Parathyroid adenoma (tissue), 2 donors: ENCODE results near the gene ST3GAL4.

ENCODE experiments used
- H2AFZ ChIP-seq: fragments of 300-600 bp; sonication (generic); one replicate; pipeline ENCODE4 v1.7.0; 2017; ENCODE audit warnings: antibody characterized with exemption, mild to moderate bottlenecking
- H3K27ac ChIP-seq: fragments of 300-600 bp; sonication (generic); one replicate; pipeline ENCODE4 v1.7.0; 2017
- H3K27me3 ChIP-seq: fragments of 300-600 bp; sonication (generic); one replicate; pipeline ENCODE4 v1.7.0; 2017; ENCODE audit warnings: low read length; ENCODE audit not compliant: control insufficient read depth, insufficient read depth
- H3K36me3 ChIP-seq: fragments of 300-600 bp; sonication (generic); one replicate; pipeline ENCODE4 v1.7.0; 2017; ENCODE audit warnings: low read length; ENCODE audit not compliant: control insufficient read depth, insufficient read depth
- H3K4me1 ChIP-seq: fragments of 300-600 bp; sonication (generic); one replicate; pipeline ENCODE4 v1.7.0; 2017; ENCODE audit warnings: control low read depth
- H3K4me2 ChIP-seq: fragments of 300-600 bp; sonication (generic); one replicate; pipeline ENCODE4 v1.7.0; 2017; ENCODE audit warnings: low read length
- H3K4me3 ChIP-seq: fragments of 300-600 bp; sonication (generic); one replicate; pipeline ENCODE4 v1.7.0; 2017; ENCODE audit warnings: low read depth, low read length
- H3K79me2 ChIP-seq: fragments of 300-600 bp; sonication (generic); one replicate; pipeline ENCODE4 v1.7.0; 2017; ENCODE audit warnings: control low read depth
- H3K9ac ChIP-seq: fragments of 300-600 bp; sonication (generic); one replicate; pipeline ENCODE4 v1.7.0; 2017; ENCODE audit warnings: mild to moderate bottlenecking
- H3K9me3 ChIP-seq: fragments of 300-600 bp; sonication (generic); one replicate; pipeline ENCODE4 v1.7.0; 2017; ENCODE audit warnings: low read length; ENCODE audit not compliant: control insufficient read depth
- CTCF ChIP-seq: fragments of 300-600 bp; sonication (generic); IDR thresholded peaks from one replicate; pipeline ENCODE4 v1.7.0; 2017; ENCODE audit warnings: antibody characterized with exemption, mild to moderate bottlenecking
- donor health status: primary hyperparathyroidism.

The ST3GAL4 gene

GRCh38 chr11:126415128-126415527 is 59.6 kb downstream of the ST3GAL4 start:
- no peaks in the 10 kb centered on the region for H3K36me3 ChIP-seq
- TF ChIP-seq CTCF = no peak
- H3K4me1 ChIP-seq = no peaks in the 10 kb centered on the region
- no peak overlapping the region for H3K4me3 ChIP-seq
- no peak overlapping the region for H3K9ac ChIP-seq
- no peaks in the 10 kb centered on the region for H3K9me3 ChIP-seq
- H3K4me2 ChIP-seq = no peak overlapping the region
- H3K79me2 ChIP-seq = no peaks in the 10 kb centered on the region
- no peaks in the 10 kb centered on the region for H3K27me3 ChIP-seq
- no peak overlapping the region for H2AFZ ChIP-seq
- H3K27ac ChIP-seq = no peak overlapping the region

- Histone ChIP-seq H3K9ac (no peak overlapping the region), H3K79me2 (no peaks in the 10 kb centered on the region), H3K36me3 (no peaks in the 10 kb centered on the region), H3K27ac (peak overlapping the region; percentile 44), H3K4me3 (no peak overlapping the region), H3K4me1 (no peaks in the 10 kb centered on the region), H3K9me3 (no peaks in the 10 kb centered on the region), H3K27me3 (no peaks in the 10 kb centered on the region), H2AFZ (peak overlapping the region; percentile 83), H3K4me2 (peak overlapping the region; percentile 59)
- no peak for TF ChIP-seq CTCF
Measured at GRCh38 chr11:126415669-126416420, 60.4 kb downstream of the ST3GAL4 start.

- TF ChIP-seq CTCF = no peak
- peak overlapping the region; percentile 35 for H3K4me3 ChIP-seq
Measured at GRCh38 chr11:126416542-126417090, 61.1 kb downstream of the ST3GAL4 start.

GRCh38 chr11:126417091-126417862 is 61.8 kb downstream of the ST3GAL4 start:
- H3K9ac ChIP-seq = no peak overlapping the region

More at GRCh38 chr11:126416542-126417090, 61.1 kb downstream of the ST3GAL4 start:
- H3K4me1 ChIP-seq = no peaks in the 10 kb centered on the region
- H3K27ac ChIP-seq = peak overlapping the region; percentile 44
- H3K27me3 ChIP-seq = no peaks in the 10 kb centered on the region
- no peak overlapping the region for H3K9ac ChIP-seq
- H3K4me2 ChIP-seq = peak overlapping the region; percentile 59
- H3K79me2 ChIP-seq = no peaks in the 10 kb centered on the region
- H3K36me3 ChIP-seq = no peaks in the 10 kb centered on the region
- no peaks in the 10 kb centered on the region for H3K9me3 ChIP-seq
- H2AFZ ChIP-seq = peak overlapping the region; percentile 83

More at GRCh38 chr11:126417091-126417862, 61.8 kb downstream of the ST3GAL4 start:
- H3K4me3 ChIP-seq = no peak overlapping the region
- no peak overlapping the region for H3K4me2 ChIP-seq
- H3K9me3 ChIP-seq = no peaks in the 10 kb centered on the region
- no peaks in the 10 kb centered on the region for H3K27me3 ChIP-seq
- TF ChIP-seq CTCF = no peak
- no peaks in the 10 kb centered on the region for H3K79me2 ChIP-seq
- no peaks in the 10 kb centered on the region for H3K4me1 ChIP-seq
- H2AFZ ChIP-seq = peak overlapping the region; percentile 83
- H3K36me3 ChIP-seq = no peaks in the 10 kb centered on the region
- H3K27ac ChIP-seq = no peak overlapping the region
